HG02943 (cell line): ENCODE data around the gene INKA2.
A peak's percentile ranks its signal among the peaks of the same experiment; 100 is the strongest.

Source experiments
- ATAC-seq: cut with Tn5 transposase; IDR thresholded peaks from one replicate; pipeline ENCODE4 v1.9.1; 2021; ENCODE audit warnings: mild to moderate bottlenecking, low read depth, moderate library complexity; ENCODE audit not compliant: unreplicated experiment

INKA2 gene

DNA sequence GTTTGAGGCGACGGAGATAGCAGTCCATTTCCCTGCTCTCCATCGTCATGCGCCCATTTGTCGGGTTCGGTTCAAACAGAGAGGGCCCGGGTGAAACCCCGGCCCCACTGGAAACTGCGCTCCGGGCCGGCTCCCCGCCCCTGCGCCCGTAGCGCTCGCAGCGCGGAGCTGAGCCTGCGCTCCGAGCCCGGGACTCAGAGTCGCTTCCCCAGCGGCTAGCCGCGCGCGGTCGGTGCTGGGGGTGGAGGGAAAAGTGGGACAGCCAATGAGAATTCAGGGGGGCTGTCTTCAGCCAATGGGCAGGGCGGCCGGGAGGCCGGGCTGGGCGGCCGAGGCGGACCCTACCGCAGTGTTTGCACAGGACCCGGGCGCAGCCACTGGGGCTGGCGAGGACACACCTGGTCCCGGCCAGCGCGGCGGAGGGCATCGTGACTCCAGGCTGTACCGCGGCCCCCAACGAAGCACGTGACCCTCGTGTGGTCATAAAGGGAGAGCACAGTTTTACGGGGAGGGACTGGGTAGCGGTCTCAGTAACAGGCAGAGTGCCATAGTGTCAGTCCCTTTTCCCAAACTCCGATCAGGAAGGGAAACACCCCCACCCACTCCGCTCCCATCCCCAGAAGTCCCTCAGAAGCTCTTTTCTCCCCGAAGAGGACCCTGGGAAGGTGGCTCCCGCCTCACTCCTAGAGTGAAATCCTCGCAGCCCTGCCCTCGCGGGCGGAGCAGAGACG is at the start of gene INKA2:
INKA2 (minus strand) TSS at position 202 of the 731 bp plus-strand sequence; CDS start at position 49, 153 bp downstream.
- ATAC-seq: peak; percentile 80

- ATAC-seq: no peak
These were observed 47.5 kb upstream of the INKA2 start for GRCh38 chr1:111786669-111787207.

DNA sequence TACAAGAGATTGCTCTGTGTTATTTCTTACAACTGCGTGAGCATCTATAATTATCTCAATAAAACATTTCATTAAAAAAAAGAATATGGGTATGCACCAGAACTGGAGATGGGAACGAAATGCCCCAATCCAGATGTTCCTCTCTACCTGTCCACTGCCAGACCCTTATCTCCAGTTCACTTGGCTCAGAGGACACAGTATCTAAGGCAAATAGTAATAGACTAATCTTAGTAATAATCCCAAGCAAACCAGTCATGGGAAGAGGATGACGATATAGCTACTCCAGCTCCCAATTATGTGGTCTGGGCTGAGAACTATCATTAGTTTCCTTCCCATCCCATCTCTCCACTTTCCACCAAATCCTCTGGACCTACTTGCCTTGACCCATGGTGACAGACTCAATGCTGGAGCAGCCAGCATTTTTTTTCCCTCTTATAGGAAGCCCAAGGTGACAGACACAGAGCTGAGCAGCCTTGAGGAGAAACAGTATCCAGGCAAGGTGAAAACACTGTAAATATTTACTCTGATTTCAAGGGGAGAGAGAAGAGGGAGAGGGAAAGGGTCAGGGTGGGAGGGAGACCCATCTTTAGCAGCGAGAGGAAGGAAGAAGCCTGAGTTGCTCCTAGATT is 45.2 kb upstream of the INKA2 start:
- ATAC-seq: no peak

DNA sequence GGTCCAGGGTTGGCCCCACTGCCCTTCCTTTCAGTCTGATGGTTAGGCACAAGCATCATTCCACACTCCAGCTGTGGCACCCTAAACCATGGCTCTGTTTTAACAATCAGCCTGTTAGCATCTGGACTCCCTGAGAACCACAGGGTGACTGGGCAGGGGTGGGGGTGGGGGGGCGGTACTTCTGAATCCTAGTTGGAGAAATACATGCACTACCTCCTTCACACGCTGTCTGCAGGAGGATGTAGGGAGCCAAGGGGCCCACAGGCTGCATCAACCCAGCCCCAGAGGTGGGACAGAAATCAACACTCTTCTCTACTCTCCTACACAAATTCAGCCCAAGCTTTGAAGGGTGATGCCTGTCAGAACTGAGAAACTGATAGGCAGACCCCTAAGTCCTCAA is 40.4 kb upstream of the INKA2 start:
- no peak for ATAC-seq

DNA sequence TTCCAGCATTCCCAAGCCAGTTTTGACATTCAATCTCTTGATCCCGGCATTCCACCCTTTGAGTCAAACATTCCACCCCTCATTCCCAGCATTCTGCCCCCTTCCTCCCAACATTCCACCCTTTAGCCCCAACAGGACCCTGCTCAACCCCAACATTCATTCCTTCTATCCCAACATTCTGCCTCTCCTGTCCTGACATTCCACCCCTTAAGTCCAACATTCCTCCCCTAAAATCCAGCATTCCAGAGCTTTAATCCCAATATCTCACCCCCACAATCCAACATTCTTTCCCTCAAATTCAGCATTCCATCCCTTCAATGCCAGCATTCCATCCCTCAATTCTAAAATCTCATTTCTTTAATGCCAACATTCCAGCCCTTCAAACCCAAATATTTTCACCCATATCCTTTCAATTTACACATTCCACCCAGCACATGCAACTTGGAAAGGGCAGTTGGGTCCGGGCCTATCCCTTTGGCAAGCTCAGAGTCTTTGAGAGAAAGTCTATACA is 39.4 kb upstream of the INKA2 start:
- ATAC-seq: no peak

GRCh38 chr1:111778066-111778465 is 38.9 kb upstream of the INKA2 start:
- ATAC-seq: no peak

DNA sequence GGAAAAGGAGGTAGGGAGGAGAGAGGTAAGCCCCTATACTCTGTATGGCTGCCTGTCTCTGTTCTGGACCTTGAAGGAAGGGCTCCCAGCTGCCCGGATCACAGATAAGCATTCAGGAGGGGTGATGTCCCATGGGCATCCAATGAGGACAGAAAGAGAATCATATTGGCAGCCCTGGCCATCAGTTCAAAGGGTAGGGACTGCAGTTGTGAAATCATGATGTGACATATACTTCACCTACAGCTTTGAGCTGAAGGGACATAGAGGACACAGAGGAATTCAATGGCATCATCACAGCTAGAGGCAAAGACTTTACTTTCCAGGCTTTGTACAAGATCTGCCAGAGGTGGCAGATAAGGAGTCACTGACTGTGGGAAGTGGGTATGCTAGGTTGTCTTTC is 38.1 kb upstream of the INKA2 start:
- ATAC-seq: no peak

DNA sequence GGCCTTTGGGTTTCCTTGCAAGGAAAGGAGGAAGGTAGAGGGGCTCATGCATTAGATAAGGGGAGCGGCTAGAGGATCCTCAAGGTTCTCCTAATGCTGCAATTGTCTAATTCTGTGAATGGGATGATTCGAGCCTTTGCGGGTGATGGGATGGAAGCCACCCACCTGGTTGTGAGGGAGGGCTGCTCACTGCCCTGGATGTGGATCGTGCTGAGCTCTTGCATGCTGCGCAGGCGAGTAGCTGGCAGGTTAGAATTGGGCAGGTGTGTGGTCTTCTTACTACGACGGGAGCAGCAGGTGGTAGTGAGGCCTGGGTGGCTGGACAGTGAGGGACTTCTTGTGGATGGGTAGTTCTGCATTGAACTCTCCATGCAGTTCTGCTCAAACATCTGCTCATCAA is 37.7 kb upstream of the INKA2 start:
- no peak for ATAC-seq

DNA sequence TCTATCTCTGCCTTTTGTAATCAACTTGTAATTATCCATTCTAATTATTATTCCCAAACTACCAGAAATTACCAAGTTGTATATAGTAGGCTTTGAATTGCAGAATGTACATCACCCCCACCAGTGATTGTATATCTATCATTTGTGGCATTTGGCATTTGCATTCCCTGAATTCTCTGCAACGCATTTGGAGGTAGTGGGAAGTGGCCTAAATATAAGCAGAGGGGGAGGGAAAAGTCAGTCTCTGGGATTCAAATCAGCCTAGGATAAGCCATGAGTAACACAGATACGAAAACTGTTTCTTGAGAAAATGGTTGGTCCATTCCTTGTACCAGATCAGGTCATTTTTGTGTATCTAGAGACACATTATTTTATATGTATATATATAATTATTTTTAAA is 37.2 kb upstream of the INKA2 start:
- no peak for ATAC-seq

DNA sequence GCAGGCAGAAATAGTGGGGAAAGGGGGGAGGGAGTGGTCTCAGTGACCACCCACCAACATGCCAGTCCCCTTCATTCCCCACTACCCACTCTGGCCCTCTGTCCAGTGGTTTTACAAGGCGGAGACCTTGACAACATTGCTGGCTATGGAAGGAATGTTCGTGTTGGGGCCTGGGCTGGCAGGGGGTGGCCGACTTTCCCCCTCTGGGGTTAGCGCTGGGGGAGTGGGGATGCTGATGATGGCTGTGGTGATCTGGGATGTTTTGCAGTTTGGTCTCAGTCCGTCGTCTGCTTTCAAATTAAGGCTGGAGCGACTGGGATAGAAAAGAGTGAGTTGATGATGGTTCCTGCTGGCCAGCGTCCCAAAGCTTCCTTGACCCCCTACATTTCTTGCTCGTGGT is 36.8 kb upstream of the INKA2 start:
- ATAC-seq: no peak

DNA sequence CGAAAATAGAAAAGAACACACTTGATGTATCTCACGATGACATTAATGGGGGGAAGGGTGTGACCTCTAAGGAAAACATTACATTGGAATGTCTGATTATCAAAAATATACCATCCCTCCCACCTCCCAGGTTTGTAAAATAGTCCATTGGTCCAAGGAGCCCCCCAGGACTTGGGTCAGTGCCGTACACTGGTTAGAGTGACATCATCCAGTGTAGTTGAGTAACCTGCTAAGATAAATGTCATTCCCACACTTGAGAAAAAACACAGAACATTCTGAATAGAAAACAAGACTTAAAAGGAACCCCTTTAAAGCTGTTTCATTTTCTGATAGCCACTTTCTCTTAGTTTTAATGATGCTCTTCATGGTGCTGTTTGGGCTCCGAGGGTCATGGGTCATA is 31.7 kb upstream of the INKA2 start:
- no peak for ATAC-seq

GRCh38 chr1:111769517-111770146 is 30.4 kb upstream of the INKA2 start:
- no peak for ATAC-seq

- no peak for ATAC-seq
These were observed 29.4 kb upstream of the INKA2 start for GRCh38 chr1:111768625-111769024.

GRCh38 chr1:111768023-111768422 is 28.8 kb upstream of the INKA2 start:
- ATAC-seq: no peak

GRCh38 chr1:111762332-111762731 is 23.1 kb upstream of the INKA2 start:
- no peak for ATAC-seq

DNA sequence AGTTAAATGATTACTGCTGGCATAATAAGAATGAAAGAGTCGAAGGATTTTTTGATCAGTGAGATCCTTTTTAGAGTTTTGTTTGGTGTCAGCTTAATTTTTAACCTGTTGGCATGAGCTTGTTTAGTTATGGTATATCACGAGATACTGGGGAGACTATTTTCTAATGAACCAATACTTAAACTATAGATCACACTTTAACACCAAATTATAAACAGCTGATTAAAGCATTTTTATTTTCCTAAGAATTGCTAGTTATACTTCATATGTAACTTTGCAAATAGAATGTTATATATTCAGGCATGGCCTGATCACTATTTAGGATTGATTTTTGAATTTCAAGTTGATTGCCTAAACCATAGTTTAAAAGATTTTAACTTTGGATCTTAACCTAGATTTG is 22.5 kb upstream of the INKA2 start:
- no peak for ATAC-seq

DNA sequence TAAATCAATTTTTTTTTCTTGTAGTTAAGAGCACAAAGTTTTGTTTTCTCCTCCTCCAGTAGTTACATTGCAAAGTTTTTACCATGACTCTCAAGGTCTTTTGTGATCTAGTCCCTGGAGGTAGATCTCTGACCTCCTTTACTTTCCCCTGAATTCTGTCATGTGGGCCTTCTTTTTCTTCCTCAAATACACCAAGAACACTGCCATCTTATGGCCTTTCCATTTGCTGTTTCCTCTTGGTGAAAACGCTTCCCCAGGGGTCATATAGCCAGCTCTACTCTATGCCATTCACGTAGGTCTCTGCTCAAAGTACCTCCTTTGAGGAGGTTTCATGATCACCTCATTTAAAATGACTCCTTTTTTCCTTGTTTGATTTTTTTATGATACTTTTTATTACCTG is 19.2 kb upstream of the INKA2 start:
- no peak for ATAC-seq

GRCh38 chr1:111756124-111756513 is 16.9 kb upstream of the INKA2 start:
- ATAC-seq: no peak

- peak; percentile 90 for ATAC-seq
These were observed 16.3 kb upstream of the INKA2 start, which contains the start of gene DDX20 for GRCh38 chr1:111755331-111756123. DDX20 (plus strand) TSS chr1:111755901; CDS start chr1:111755925, 24 bp downstream.

DNA sequence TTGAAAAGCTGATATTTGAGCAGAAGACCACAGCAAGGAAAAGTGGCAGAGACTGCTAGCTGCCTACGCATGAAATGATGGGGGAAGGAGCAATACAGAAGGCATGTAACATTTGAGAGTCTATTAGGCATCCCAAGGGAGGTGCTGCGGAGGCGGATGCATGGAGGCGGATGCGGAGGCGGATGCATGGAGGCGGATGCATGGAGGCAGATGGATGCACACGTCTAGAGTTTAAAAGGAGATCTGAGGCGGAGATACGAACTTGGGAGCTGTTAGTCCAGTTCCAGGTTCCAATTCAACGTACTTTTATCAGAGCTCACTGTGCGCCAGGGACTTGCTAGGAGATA is 15.8 kb upstream of the INKA2 start:
- ATAC-seq: no peak
